ENCODE data around the gene SLC16A7.

The SLC16A7 gene

GRCh38 chr12:59834659-59835474 is 239.0 kb downstream of the SLC16A7 start:
- no peak for DNase-seq (ENCODE audit: low read depth in 4 of 4, low spot score in 1 of 4)

Measured in stimulated activated CD4-positive, alpha-beta T cell treated with anti-CD3 and anti-CD28 coated beads, Interleukin-1b, Interleukin-23, amount 100 ng/mL, for 24 hours (primary cell).